ENCODE measurements around the gene SMOC2. TPM values are rescaled to one million over a fixed set of nuclear protein-coding genes. Genes with fewer than 3 reads are reported as not detected.

Gene SMOC2
- not detected in 2 replicates for polyA plus RNA-seq (2012; rRNA removed)
- polyA plus RNA-seq (2012; cell fraction: cytosol; rRNA removed): not detected in 2 replicates
- polyA plus RNA-seq (2012; cell fraction: nucleus; rRNA removed): not detected in 2 replicates

GRCh38 chr6:168440520-168441433 lies at the start of gene SMOC2:
SMOC2 (plus strand) TSS chr6:168441184; CDS start chr6:168441371, 187 bp downstream.
- ChIA-PET POLR2A (no interaction called here), CTCF (interaction anchor here (0.8 to 2.9 kb wide), 3 partner anchors 11 to 85 kb away, joined by 3 to 8 read pairs (median 3); no protein-coding TSS in a partner anchor)
- Histone ChIP-seq H3K4me3 (ENCODE audit: low read depth in 2 of 2, low read length in 1 of 2) (peak within 1 kb of the TSS in 1 of 2 experiments; percentile 34; a peak in 1 of 4 replicates), H2AFZ (ENCODE audit: low read depth) (no peak within 1 kb of the TSS), H3F3A (replicated peaks; ENCODE audit: insufficient read depth) (no peaks in the 10 kb centered on the region), H3K79me2 (ENCODE audit: insufficient read depth) (no peaks in the 10 kb centered on the region), H3K4me1 (ENCODE audit: control insufficient read depth in 1 of 2, insufficient read depth in 2 of 2, low read depth in 1 of 2, low read length in 1 of 2) (peaks cover 0 to 2% of the 10 kb centered on the region in 2 experiments; a peak in 1 of 4 replicates), H3K4me2 (no peak within 1 kb of the TSS), H3K36me3 (replicated peaks in 1 of 2; ENCODE audit: control insufficient read depth in 1 of 2, insufficient read depth in 2 of 2, low read length in 1 of 2) (no peaks in the 10 kb centered on the region), H3K9me3 (no peaks in the 10 kb centered on the region), H3K9me2 (no peaks in the 10 kb centered on the region), H4K20me1 (ENCODE audit: insufficient read depth) (no peaks in the 10 kb centered on the region), H3K9ac (no peak within 1 kb of the TSS), H3K27ac (ENCODE audit: low read depth in 2 of 2, low read length in 1 of 2) (no peak within 1 kb of the TSS), H3K27me3 (ENCODE audit: insufficient read depth) (no peaks in the 10 kb centered on the region)
- DNase-seq: peak; percentile 82
- TF ChIP-seq POLR2AphosphoS5 (IDR thresholded peaks at IDR 0.05; ENCODE audit: low read depth, low read length) (no peak), NFIC (IDR thresholded peaks at IDR 0.05; ENCODE audit: borderline replicate concordance) (no peak), CTCF (IDR thresholded peaks at IDR 0.05) (no peak), EP300 (IDR thresholded peaks at IDR 0.05; ENCODE audit: borderline replicate concordance in 1 of 2, low read depth in 1 of 2, low read length in 1 of 2) (no peak), CHD2 (IDR thresholded peaks at IDR 0.05; ENCODE audit: low read length, partially characterized antibody) (no peak), FOSL2 (IDR thresholded peaks at IDR 0.05; ENCODE audit: borderline replicate concordance, low read depth) (no peak), ZBTB33 (IDR thresholded peaks at IDR 0.05; ENCODE audit: borderline replicate concordance, low read depth) (no peak), FOXJ3 (CRISPR knock-in tag; IDR thresholded peaks at IDR 0.05) (no peak), IRF3 (IDR thresholded peaks at IDR 0.05; ENCODE audit: low read depth, low read length) (no peak), SMC3 (IDR thresholded peaks at IDR 0.05; ENCODE audit: low read depth, low read length) (no peak), PBX3 (IDR thresholded peaks at IDR 0.05) (no peak), FOXM1 (IDR thresholded peaks at IDR 0.05; ENCODE audit: low read depth) (no peak), RCOR1 (IDR thresholded peaks at IDR 0.05; ENCODE audit: low read length) (no peak), MAX (IDR thresholded peaks at IDR 0.05; ENCODE audit: low read depth) (no peak), USF1 (IDR thresholded peaks at IDR 0.05; ENCODE audit: borderline replicate concordance, low read depth) (no peak), MXI1 (IDR thresholded peaks at IDR 0.05; ENCODE audit: low read depth, low read length) (no peak)
- WGBS (ENCODE audit: low lambda C conversion rate): 11% methylated on average over 21 of the region's 81 CpGs
